GM19238 (cell line): Measurements from ENCODE around the gene OTUB2.

ENCODE experiments used
- DNase-seq: peaks from one replicate; pipeline ENCODE4 v3.0.0; 2011; ENCODE audit warnings: low spot score; ENCODE audit not compliant: insufficient read length

OTUB2 gene

GRCh38 chr14:94040796-94041195 is 14.7 kb downstream of the OTUB2 start:
- DNase-seq = no peak

DNA sequence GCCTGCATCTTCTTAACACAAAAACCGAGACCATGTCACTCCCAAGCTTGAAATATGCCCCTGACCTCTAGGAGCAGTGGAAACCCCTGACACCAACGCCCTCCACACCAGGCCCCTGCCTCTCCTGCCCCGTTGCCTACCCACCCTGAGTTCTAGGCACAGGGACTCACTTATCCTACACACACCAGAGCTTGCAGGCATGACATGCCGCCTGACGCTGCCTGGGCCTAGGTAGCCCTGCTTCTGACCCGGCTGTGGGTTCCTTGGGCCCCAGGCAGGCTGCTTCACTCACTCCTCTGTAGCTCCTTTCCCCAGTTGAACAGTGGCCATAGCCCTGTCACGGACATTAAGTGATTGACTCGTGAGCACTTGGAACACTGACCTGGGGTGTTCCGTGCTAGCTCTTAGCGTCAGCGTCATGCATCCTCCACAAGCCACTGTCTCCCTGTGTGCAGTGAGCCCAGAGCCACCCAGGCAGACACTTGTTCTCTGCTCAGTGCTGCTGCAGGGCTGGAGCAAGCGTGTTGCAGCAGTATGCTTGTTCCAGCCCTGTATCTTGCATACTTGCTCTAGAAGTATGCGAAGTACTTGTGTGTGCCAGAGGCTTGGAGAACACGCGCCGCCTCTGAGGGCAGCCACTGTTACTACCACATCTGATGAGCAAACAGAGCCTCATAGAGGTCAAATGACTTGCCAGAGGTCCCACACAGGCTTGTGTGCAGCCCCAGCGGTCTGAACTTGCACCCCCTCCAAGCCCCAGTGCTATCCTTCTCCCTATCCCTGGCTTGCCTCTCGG is 15.6 kb downstream of the OTUB2 start:
- DNase-seq = no peak

DNA sequence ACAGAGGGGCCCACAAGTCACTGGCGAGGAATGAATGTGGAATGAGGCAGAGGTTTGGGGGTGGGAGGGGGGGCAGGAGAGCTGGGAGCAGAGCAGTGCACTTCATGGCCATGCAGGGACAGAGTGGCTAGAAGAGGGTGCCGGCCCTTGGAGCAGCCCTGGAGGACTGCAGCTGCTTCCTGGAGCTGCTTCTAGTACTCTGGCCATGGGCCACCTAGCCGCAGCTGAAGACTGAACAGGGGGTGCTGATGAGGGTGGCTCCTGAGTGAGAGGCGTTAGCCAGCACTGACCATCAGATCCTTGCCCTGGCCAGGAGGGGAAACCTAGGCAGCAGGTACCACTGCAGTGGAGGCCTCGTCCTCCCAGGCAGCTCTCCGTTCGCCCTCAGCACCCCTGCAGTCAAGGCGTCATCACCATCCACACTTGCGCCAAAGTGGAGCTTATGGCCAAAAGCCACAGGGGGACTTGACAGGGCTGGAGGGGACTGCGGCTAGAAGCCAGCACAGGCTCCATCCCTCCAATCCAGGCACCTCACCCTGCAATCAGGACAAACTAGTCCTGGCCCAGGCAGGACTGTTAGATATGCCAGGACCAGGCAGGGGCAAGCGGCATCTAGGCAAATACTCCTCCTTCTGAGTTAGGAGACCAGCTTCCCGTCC is 16.4 kb downstream of the OTUB2 start:
- no peak for DNase-seq

DNA sequence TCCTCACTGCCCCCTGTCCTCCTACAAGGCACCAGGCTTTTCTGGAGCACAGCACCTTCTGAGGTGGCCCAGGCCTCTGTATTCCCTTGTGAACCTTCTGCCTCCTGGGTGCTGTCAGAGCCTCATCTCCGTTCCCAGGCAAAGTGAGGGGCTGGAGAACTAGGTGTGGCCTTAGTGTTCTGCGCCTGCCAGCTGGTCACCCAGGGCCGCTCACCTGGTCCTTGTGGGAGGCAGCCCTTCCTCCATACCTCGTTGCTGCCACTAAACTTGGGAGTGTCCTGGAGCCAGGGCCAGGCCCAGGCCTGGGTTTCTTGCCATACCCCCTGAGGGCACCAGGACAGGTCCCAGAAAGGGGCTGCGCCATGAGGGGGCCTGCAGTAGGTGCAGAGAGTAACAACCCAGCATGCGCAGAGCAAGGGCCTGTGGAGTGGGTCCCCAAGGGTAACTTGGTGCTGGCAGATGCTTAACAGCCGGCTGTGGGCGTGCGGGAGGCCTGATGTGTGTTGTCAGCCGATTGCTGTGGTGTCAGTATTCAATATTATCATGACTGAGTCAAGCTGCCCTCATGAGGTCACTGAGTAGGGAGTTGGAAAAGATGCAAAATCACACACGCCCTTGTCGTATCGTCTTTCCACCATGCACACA is 17.1 kb downstream of the OTUB2 start:
- no peak for DNase-seq

DNA sequence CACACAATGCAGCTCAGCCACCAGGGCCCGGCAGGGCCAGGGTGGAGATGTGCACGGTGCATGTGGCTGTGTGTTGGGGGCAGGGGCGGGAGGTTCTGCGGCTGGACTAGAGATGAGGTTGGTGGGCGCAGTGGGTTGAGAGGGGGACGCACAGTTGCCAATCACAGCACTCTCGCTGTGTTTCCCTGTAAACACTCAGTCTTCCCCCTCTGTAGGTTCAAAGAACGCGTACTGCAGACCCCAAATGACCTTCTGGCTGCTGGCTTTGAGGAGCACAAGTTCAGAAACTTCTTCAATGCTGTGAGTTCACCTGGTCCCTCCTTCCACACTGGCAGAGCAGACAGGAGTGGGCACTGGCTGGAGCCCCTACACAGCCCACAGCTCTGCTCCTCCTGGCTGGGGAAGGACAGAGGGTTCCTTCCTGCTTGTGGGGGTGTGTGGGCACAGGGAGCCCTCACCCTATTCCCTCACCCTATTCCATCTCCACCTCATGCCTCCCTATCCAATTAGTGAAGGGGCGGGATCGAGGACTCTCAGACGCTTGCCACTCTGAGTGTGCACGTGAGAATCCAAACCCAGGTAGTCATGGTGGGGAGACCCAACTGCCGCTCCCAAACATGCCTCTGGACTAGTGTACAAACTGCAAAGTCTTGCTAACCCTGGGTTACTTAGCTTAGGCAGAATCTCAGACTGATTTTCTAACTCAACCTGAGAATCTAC is 17.8 kb downstream of the OTUB2 start:
- no peak for DNase-seq

DNA sequence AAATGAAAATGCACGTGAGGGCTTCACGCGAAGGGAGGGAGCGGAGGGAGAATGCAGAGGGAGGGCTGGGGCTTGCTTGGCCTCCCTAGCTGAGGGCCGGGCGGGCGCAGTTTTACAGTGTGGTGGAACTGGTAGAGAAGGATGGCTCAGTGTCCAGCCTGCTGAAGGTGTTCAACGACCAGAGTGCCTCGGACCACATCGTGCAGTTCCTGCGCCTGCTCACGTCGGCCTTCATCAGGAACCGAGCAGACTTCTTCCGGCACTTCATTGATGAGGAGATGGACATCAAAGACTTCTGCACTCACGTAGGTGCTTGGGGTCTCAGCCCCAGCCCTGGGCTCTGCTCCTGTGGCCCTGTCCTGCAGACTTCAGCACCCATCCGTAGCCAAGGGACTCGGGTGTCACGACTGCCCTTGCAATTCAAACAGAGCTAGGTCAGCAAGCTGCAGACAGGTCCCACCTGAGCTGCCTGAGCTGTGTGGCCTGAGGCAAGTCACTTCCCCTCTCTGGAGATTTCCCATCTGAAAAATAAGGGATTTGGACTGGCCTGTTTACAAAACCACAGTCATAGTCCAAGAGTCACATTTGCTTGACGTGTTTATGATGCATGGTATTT is 18.4 kb downstream of the OTUB2 start:
- no peak for DNase-seq

GRCh38 chr14:94045101-94045500 is 19.0 kb downstream of the OTUB2 start:
- no peak for DNase-seq

GRCh38 chr14:94045563-94046345 is 19.6 kb downstream of the OTUB2 start:
- DNase-seq = no peak

DNA sequence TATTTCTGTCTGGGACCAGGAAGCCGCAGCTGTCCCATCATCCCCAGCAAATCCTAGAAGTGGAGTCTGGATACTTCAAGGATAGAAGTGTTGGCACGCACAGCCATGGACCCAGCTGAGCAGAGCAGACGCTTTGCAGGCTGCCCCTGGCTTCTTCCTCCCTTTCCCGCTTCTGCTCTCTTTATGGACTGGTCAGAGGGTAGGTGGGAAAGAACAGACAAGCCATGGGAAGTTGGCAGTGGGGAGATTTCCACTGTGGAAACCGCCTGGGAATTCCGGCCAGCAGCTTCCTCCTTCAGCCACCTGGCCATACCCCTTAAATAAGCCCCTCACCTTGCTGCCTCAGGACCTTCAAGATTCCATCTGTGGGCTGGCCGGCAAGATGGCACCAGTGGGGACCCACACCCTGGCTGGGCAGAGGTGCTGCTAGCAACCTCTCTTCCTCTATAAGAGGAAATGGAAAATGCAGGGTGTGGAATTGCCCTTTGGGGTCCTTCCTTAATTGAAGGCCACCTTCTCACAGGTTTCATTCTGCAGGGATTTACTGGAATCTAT is 20.6 kb downstream of the OTUB2 start:
- DNase-seq = no peak

GRCh38 chr14:94047581-94047980 is 21.4 kb downstream of the OTUB2 start:
- no peak for DNase-seq

DNA sequence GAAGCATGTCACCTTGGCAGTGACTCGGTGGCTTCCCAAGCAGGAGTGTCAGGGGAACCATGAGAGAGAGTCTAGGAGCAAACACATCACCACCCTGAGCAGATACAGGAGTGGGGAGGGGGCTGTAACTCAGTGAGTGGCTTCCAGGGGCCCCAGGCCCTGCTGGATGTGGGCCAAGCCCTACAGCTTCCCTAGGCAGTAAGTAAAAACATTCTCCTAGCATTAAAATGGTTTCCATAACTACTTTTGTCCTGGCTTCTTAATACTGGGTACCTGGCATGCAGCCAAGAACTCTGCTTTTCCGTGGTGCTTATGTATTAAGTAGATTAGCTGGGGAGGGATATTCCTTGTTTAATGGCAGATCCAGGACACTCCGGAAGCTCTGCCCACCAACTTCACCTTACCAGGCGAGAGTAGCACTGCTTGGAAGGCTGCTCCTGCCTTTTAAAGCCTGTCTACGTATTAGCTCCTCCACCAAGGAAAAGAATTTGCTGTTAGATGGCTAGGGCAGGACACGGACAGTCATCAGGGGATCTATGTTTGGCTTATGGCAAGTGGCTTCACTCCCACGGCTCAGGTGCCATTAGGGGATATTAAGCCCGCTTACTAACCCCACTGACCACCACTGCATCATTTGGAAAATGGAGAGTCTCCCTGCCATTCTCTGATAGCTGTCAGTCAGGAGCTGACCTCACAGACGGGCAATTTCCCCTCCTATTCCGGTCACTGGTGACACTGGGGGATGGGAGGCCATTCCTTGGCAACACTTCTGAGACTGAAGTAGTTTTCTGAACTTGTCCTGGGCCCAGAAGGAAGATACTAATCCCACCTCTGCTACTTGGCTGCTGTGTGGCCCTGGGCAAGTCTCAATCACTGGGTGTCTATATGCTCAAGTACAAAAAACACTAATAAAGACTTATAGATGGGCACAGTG is 22.8 kb downstream of the OTUB2 start:
- DNase-seq = no peak

DNA sequence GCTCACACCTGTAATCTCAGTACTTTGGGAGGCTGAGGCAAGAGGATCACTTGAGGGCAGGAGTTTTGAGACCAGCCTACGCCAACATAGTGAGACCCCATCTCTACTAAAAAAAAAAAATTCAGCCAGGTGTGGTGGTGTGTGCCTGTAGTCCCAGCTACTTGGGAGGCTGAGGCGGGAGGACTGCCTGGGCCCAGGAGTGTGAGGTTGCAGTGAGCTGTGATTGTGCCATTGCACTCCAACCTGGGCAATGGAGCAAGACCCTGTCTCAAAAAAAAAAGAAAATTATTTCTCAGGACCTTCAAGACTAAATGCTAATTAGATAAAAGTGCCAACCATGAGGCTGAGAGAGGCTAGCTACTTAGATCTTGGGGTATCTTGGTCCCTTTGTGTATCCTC is 23.5 kb downstream of the OTUB2 start:
- no peak for DNase-seq

GRCh38 chr14:94050231-94050880 is 24.2 kb downstream of the OTUB2 start:
- no peak for DNase-seq

- DNase-seq = no peak
Observed at GRCh38 chr14:94051115-94051514, 25.0 kb downstream of the OTUB2 start.

DNA sequence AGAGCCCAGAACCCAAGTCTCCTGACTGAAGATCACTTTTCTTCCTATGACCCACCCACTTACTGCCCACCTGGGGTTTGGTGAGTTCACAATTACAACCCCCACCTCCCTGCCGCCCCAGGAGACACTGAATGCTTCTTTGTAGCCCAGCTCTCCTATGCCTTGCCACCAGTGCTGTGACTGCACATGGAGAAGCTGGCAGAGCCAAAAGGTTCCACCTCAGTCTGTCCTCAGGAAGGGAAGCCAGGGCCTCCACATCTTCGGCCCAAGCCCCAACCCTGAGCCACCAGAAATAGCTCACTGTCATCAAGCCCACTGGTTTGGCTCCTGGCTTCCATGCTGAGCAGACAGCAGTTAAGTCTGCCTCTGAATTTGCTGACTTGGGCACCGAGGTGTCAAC is 25.6 kb downstream of the OTUB2 start:
- no peak for DNase-seq

- no peak for DNase-seq
Observed at GRCh38 chr14:94052199-94052598, 26.1 kb downstream of the OTUB2 start.

DNA sequence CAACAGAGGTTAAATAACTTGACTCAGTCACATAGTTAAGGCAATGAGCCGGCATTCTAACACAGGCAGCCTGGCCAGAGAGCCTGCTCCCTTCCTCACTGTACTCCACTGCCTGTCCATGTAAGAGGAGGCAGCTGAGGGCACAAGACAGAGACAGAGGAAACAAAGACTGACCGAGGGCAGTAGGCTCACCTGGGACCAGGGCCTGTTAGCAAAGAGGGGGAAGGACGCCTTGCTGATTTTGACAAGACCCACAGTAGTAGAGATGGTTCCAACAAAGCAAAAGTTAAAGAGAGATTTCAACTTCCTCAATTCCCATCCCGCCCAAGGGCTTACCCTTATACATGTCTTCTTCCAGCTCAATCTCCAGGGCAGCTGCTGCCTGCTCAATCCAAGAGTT is 26.5 kb downstream of the OTUB2 start:
- DNase-seq = no peak

- DNase-seq = no peak
Observed at GRCh38 chr14:94054401-94054800, 28.3 kb downstream of the OTUB2 start.

- no peak for DNase-seq
Observed at GRCh38 chr14:94054936-94055335, 28.8 kb downstream of the OTUB2 start.
